ENCODE results near the gene NEUROG2. TPM values are rescaled to one million over a fixed set of nuclear protein-coding genes. Genes with fewer than 3 reads are reported as not detected.

The NEUROG2 gene
- total and polyA plus RNA-seq, 2 of the 8 experiments (the other 6 are each of a cell fraction or from before 2014, with no cell fraction given), result 0.03 TPM; not detected in 1

DNA sequence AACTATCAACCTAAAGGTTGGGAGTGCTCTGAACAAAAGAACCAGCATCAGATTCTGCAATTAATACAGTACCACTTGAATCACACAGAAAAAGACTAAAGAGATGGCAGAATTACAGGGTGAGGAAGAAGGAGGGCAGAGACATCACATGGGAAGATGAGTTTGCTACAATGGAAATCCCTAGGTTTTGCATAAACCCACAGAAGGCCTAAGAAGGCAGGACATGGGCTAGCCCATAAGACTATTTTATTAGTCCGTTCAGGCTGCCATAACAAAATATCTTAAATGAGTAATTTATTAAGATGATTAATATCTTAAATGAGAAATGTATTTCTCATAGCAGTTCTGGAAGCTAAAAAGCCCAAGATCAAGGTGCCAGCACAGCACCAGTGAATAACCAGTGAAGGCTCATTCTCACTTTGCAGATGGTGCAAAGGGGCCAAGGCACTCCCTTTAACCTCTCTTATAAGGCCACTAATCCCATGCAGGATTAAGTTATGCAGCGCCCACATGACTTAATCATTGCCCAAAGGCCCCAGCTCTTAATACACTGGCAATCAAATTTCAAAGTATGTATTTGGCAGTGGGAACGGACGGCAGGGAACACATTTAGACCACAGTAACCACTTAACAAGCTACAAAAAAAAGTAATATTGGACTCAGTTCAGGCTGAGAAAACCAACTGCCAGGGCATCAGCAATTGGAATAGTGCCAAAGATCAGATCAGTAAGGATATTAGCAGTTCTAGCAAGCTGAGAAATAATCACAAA, 47.6 kb upstream of the NEUROG2 start:
- H3K79me2 ChIP-seq (ENCODE audit: control insufficient read depth in 1 of 2, insufficient read depth in 2 of 2, low read length in 2 of 2), result no peaks in the 10 kb centered on the region
- H4K5ac ChIP-seq (ENCODE audit: insufficient read length, low read depth, low read length), result no peak overlapping the region
- no peak overlapping the region for H4K8ac ChIP-seq (ENCODE audit: extremely low read depth, insufficient read depth, low read length)
- H3K9me3 ChIP-seq (ENCODE audit: insufficient read depth in 2 of 2, low read depth in 1 of 2, low read length in 1 of 2), result no peaks in the 10 kb centered on the region
- no peak overlapping the region for H4K91ac ChIP-seq (replicated peaks; ENCODE audit: insufficient read length, low read length)
- DNase-seq (ENCODE audit: low read depth in 1 of 2, low spot score in 2 of 2) (no peak), FAIRE-seq (no peak)
- no peak overlapping the region for H3K27ac ChIP-seq (ENCODE audit: low read depth, low read length)
- H3K56ac ChIP-seq (replicated peaks; ENCODE audit: insufficient read length, low read depth, low read length), result no peak overlapping the region
- no peak overlapping the region for H2BK120ac ChIP-seq (replicated peaks; ENCODE audit: low read depth, low read length)
- 95% methylated on average over 4 of the region's 4 CpGs; no CpG with 5 or more reads in 1 of the 2 experiments for WGBS, 2 experiments (ENCODE audit: extremely low coverage in 1 of 2, insufficient coverage in 1 of 2, insufficient read length in 1 of 2, insufficient replicate concordance in 2 of 2, low coverage in 1 of 2, low lambda C conversion rate in 2 of 2, missing lambda C conversion rate in 1 of 2)
- no peak overlapping the region for H2BK12ac ChIP-seq (ENCODE audit: low read depth, low read length)
- H2BK20ac ChIP-seq (ENCODE audit: low read length), result no peak overlapping the region
- no peaks in the 10 kb centered on the region for H3K79me1 ChIP-seq (ENCODE audit: low read depth, low read length)
- no peak for TF ChIP-seq BACH1 (IDR thresholded peaks at IDR 0.05; ENCODE audit: low read length)
- TF ChIP-seq, protein P1, sequence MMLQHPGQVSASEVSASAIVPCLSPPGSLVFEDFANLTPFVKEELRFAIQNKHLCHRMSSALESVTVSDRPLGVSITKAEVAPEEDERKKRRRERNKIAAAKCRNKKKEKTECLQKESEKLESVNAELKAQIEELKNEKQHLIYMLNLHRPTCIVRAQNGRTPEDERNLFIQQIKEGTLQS (IDR thresholded peaks at IDR 0.05; ENCODE audit: insufficient read depth, low read depth, low read length), result no peak
- no peak for TF ChIP-seq EGR1 (IDR thresholded peaks at IDR 0.05; ENCODE audit: borderline replicate concordance, low read depth, low read length)
- no peak for TF ChIP-seq RNF2 (IDR thresholded peaks at IDR 0.05; ENCODE audit: borderline replicate concordance, low read depth, low read length, missing control alignments, poor library complexity, severe bottlenecking)
- TF ChIP-seq CREB1 (IDR thresholded peaks at IDR 0.05), result no peak
- no peak for TF ChIP-seq YY1 (IDR thresholded peaks at IDR 0.05; ENCODE audit: low read depth, low read length)
- TF ChIP-seq, protein P2, sequence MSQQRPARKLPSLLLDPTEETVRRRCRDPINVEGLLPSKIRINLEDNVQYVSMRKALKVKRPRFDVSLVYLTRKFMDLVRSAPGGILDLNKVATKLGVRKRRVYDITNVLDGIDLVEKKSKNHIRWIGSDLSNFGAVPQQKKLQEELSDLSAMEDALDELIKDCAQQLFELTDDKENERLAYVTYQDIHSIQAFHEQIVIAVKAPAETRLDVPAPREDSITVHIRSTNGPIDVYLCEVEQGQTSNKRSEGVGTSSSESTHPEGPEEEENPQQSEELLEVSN (IDR thresholded peaks at IDR 0.05), result no peak
- TF ChIP-seq, protein P3, sequence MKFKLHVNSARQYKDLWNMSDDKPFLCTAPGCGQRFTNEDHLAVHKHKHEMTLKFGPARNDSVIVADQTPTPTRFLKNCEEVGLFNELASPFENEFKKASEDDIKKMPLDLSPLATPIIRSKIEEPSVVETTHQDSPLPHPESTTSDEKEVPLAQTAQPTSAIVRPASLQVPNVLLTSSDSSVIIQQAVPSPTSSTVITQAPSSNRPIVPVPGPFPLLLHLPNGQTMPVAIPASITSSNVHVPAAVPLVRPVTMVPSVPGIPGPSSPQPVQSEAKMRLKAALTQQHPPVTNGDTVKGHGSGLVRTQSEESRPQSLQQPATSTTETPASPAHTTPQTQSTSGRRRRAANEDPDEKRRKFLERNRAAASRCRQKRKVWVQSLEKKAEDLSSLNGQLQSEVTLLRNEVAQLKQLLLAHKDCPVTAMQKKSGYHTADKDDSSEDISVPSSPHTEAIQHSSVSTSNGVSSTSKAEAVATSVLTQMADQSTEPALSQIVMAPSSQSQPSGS (IDR thresholded peaks at IDR 0.05; ENCODE audit: low read length), result no peak
- TF ChIP-seq SP2 (IDR thresholded peaks at IDR 0.05; ENCODE audit: low read length), result no peak
- H3K4me3 ChIP-seq (ENCODE audit: extremely low read depth in 1 of 4, insufficient read depth in 2 of 4, low read depth in 3 of 4, low read length in 4 of 4), result no peak overlapping the region
- H2BK15ac ChIP-seq (ENCODE audit: low read length), result no peak overlapping the region
- CTCF ChIA-PET (ENCODE audit: partially characterized antibody), result interaction anchor here (0.6 to 1.5 kb wide), 6 partner anchors 11 to 518 kb away, joined by 3 to 4 read pairs (median 3); partner anchors contain the start of genes LARP7 and ZGRF1
- H3K23ac ChIP-seq (ENCODE audit: insufficient read length), result no peak overlapping the region
- no peak overlapping the region for H3K4me2 ChIP-seq (ENCODE audit: insufficient read depth in 1 of 2, low read depth in 2 of 2, low read length in 2 of 2)
- H3K4ac ChIP-seq (replicated peaks; ENCODE audit: insufficient read length, low read depth, low read length), result no peak overlapping the region
- no peak overlapping the region for H3K14ac ChIP-seq (ENCODE audit: insufficient read length)
- POLR2A ChIA-PET (ENCODE audit: partially characterized antibody), result no interaction called here
- H2AK5ac ChIP-seq (ENCODE audit: low read depth, low read length), result no peak overlapping the region
- H3K27me3 ChIP-seq (replicated peaks in 1 of 4; ENCODE audit: control insufficient read depth in 3 of 4, extremely low read depth in 1 of 4, insufficient read depth in 3 of 4, low read length in 3 of 4), result no peaks in the 10 kb centered on the region
- H3K9ac ChIP-seq (replicated peaks in 1 of 4; ENCODE audit: extremely low read depth in 1 of 4, low read depth in 3 of 4, low read length in 3 of 4), result no peak overlapping the region
- H4K20me1 ChIP-seq (replicated peaks in 1 of 2; ENCODE audit: control insufficient read depth in 1 of 2, insufficient read depth in 2 of 2, low read length in 2 of 2), result no peaks in the 10 kb centered on the region
- H2BK5ac ChIP-seq (ENCODE audit: low read depth, low read length), result no peak overlapping the region
- H3K23me2 ChIP-seq (ENCODE audit: low read depth, low read length), result no peaks in the 10 kb centered on the region
- no peak overlapping the region for H3K18ac ChIP-seq (ENCODE audit: extremely low read depth, low read length)
- H3K36me3 ChIP-seq (ENCODE audit: control insufficient read depth in 2 of 4, insufficient read depth in 4 of 4, low read length in 3 of 4), result peaks cover 0 to 5% (median 0%) of the 10 kb centered on the region in 4 experiments; a peak in 2 of 8 replicates
- no peak overlapping the region for H2AFZ ChIP-seq (ENCODE audit: low read length)
- H3K4me1 ChIP-seq (replicated peaks in 1 of 4; ENCODE audit: control insufficient read depth in 3 of 4, insufficient read depth in 4 of 4, low read length in 3 of 4), result no peaks in the 10 kb centered on the region

Data from H1 (cell line).